GM12873 (cell line): ENCODE data around the gene IFNA4.
A peak's percentile ranks its signal among the peaks of the same experiment; 100 is the strongest.
"Not testable (repeated sequence)": the region's sequence is repeated elsewhere in the genome, so short reads cannot be mapped to it uniquely, and the experiment has no call there.

Experiments used
- TF ChIP-seq, protein P1 (sequence below): IDR thresholded peaks from 2 replicates; pipeline ENCODE4 v1.5.1; 2012; ENCODE audit warnings: low read depth, mild to moderate bottlenecking, moderate library complexity, low read length, control low read depth; ENCODE audit not compliant: insufficient read depth; ENCODE audit errors: missing control alignments

The IFNA4 gene

DNA sequence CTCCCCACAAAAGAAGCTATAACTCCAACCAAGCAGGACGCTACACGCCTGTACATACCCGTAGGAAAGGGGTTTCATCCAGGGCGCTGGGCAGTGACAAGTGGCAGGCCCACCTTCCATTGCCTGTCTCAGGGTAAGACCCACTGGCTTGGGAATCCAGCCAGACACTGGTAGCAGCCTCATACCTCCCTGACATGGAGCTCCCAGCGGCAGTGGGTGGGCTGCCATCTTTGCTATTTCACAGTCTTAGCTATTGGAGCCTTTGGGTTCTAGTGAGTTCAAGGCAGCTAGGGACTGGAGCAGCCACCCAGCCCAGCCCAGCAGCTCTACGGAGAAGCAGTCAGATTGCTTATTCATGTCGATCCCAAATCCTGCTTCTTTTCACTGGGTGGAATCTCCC lies 22.9 kb upstream of the IFNA4 start:
- TF ChIP-seq, protein P1, sequence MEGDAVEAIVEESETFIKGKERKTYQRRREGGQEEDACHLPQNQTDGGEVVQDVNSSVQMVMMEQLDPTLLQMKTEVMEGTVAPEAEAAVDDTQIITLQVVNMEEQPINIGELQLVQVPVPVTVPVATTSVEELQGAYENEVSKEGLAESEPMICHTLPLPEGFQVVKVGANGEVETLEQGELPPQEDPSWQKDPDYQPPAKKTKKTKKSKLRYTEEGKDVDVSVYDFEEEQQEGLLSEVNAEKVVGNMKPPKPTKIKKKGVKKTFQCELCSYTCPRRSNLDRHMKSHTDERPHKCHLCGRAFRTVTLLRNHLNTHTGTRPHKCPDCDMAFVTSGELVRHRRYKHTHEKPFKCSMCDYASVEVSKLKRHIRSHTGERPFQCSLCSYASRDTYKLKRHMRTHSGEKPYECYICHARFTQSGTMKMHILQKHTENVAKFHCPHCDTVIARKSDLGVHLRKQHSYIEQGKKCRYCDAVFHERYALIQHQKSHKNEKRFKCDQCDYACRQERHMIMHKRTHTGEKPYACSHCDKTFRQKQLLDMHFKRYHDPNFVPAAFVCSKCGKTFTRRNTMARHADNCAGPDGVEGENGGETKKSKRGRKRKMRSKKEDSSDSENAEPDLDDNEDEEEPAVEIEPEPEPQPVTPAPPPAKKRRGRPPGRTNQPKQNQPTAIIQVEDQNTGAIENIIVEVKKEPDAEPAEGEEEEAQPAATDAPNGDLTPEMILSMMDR: no peak

GRCh38 chr9:21207043-21207442 lies 19.7 kb upstream of the IFNA4 start, which contains the start of gene IFNA10:
TSS of gene IFNA10 (minus strand) at chr9:21207143. CDS start at chr9:21207097, 46 bp downstream.
- TF ChIP-seq, protein P1: not testable (repeated sequence)

DNA sequence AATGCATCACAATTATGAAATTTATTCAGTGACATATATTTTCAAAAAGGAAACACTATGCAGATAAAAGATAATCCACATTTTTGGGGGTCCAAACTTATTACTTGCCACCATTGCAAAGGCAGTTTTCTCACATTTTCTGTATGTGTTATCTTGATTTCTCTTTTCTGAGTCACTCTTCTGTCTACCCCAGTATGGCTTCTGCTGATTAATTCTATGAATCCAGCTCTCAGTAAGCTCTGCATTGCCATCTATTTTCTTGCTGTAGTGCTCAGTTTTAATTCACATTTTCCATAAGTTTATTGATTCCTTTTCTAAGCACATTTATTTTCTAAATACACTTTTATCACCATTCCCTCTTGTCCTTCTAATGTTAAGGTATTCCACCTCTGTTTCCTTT lies 17.8 kb upstream of the IFNA4 start:
- TF ChIP-seq, protein P1: no peak

DNA sequence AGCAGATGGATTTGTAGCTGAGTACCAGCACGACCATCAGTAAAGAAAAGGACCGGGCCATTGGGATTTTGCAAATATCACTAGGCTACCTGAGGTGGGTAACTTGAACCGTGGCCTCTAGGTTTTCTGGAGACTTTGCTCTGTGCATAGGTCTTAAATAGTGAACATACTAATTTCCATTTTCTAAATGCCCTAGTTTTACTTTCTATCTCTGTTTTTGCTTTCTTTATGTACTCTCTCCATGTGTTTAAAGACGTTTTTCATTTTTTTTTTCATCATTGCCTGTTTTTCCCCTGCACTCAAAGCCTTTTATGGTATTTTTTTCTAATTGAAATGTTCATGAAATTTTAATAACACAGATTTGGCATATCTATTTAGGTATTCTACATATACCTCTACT lies 14.7 kb upstream of the IFNA4 start, which contains the start of gene IFNA7:
Gene IFNA7 (minus strand): TSS at position 101 of the 400 bp plus-strand sequence. CDS start 40 bp downstream, at position 61.
- TF ChIP-seq, protein P1: not testable (repeated sequence)

DNA sequence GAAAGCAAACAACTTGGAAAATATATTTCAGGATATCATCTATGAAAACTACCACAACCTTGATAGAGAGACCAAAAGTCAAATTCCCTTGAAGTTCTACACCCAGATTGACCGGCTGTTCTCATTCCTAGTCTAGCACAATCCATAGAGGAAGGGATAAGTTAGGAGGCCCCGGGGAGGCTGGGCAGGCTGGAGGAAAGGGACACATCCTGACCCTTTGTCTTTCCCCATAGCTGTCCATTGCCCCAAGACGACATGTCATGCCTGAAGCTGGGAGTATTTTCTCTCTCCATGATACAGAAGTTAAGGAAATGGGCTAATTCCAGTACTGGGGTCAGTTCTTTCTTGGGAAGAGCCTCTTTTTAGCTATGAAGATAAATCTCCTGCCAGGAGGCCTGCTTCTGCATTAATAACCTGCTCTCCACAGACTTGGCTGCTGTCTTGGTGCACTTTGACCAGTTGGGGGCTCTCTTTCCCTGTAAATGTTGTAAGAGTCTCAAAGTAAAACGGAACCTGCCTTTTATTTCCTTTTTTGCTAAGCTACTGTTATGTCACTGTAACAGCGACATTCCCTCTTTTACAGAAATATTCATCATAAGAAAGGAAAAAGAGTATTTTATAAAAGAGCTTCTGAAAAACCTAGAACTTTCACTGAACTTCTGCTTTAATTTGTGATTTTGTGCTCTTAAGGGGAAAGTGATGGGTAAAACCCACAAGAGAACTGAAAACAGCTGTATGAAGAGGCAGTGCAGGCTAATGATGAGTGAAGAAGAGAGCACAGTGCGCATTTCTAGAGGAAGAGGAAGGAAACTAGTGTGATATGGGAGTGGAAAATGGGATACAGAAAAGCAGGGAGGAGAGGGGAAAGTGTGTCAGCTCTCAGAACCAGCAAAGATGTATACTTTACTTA lies 7.7 kb upstream of the IFNA4 start:
- TF ChIP-seq, protein P1: peak; percentile 65

- TF ChIP-seq, protein P1: peak; percentile 63
Measured at GRCh38 chr9:21182810-21183736, 4.3 kb downstream of the IFNA4 start.
